Lower lobe of right lung (tissue), 2 donors: Measurements from ENCODE around the gene HS3ST3A1. TPM values are rescaled to one million over a fixed set of nuclear protein-coding genes. Genes with fewer than 3 reads are reported as not detected.

Source experiments
- ATAC-seq, 2 donors: fragments of 200-7000 bp; cut with Tn5 transposase; one replicate each; pipeline ENCODE4 v1.9.1; 2020 to 2022; ENCODE audit warnings: mild to moderate bottlenecking in 2 of 2, moderate library complexity in 2 of 2
- DNase-seq: peaks from one replicate; pipeline ENCODE4 v3.0.0-alpha.2; 2020
- H3K27ac ChIP-seq: fragments of 200-600 bp; one replicate; pipeline ENCODE4 v1.8.0; 2022
- H3K27me3 ChIP-seq: fragments of 200-600 bp; one replicate; pipeline ENCODE4 v1.8.0; 2022; ENCODE audit warnings: low read depth
- H3K36me3 ChIP-seq: fragments of 200-600 bp; one replicate; pipeline ENCODE4 v1.8.0; 2022; ENCODE audit warnings: mild to moderate bottlenecking
- H3K4me1 ChIP-seq: fragments of 200-600 bp; one replicate; pipeline ENCODE4 v1.8.0; 2022
- H3K4me3 ChIP-seq: fragments of 200-600 bp; one replicate; pipeline ENCODE4 v1.8.0; 2022; ENCODE audit warnings: mild to moderate bottlenecking
- H3K9me3 ChIP-seq: fragments of 200-600 bp; one replicate; pipeline ENCODE4 v1.8.0; 2022
- intact Hi-C: fragments of 100-400 bp; cut with DNase I; formaldehyde crosslinking; loops from one replicate; pipeline ENCODE4 v1.11.0; 2022
- long read RNA-seq: library from polyadenylated mRNA; unstranded; transcript quantifications from one replicate; pipeline ENCODE4 v2.0.0, GENCODE V29; 2021
- total RNA-seq: library from RNA; stranded (reverse); fragmentation: NEBNext Ultra II Directional; extraction: Animal tissue kit (Norgen Biotek cat#: 25700); gene quantifications from one replicate; pipeline ENCODE4 v1.2.1, GENCODE V29; 2021
- TF ChIP-seq, protein P1 (sequence below): fragments of 200-600 bp; IDR thresholded peaks from one replicate; pipeline ENCODE4 v1.8.0; 2022; ENCODE audit warnings: antibody characterized with exemption, mild to moderate bottlenecking
- donor health status: DM: no; HTN: yes; CAD: no; lungs with severe emphysema.

Gene HS3ST3A1
- 0.53 TPM for total RNA-seq
- long read RNA-seq, transcript HS3ST3A1-201 (2 exons, 2,527 nt): major isoform, 6 of 9 reads
- long read RNA-seq, partial matches to known transcripts: 0 of 9 reads
- long read RNA-seq, other reads (novel, unspliced or antisense): 3 of 9 reads

DNA sequence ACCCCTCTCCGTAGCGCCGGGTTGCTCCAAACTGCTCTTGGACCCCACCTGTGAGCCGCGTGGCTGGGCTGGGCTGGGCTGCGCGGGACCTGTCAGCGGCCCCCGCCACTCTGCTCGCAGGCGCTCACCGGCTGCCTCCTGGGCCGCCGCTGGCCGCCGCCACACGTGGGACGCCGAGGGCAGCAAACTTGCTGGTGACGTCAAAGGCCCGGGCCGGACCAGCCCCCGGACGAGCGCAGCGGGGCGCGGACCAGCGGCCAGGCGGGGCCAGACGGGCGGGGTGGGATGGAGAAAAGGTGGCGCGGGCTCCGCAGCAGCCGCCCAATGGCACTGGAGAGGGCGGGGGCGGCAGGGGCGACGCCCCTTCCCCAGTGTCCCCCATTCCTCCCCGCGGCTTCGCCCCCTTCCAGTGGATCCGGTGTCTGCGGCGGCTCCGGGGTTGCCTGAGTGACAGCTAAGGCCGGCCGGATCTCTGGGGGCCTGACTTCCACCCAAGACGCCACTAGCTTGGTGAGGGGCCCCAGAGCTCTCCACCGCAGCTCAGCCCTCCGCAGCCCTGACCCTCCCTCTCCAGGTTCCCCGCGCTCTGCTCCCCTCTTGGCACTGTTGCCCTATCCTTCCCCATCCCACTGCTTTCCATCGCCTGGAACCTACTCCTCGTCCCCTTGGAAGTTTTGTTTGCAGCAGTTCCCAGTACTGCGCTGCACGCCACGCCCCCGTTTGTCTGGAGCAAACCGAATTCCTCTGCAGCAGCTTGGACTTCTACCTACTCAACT is at the start of gene HS3ST3A1:
Gene HS3ST3A1, minus strand, starts transcription at position 154 of the 776 bp plus-strand sequence. CDS start 800 bp downstream, outside the sequence.
- TF ChIP-seq, protein P1, sequence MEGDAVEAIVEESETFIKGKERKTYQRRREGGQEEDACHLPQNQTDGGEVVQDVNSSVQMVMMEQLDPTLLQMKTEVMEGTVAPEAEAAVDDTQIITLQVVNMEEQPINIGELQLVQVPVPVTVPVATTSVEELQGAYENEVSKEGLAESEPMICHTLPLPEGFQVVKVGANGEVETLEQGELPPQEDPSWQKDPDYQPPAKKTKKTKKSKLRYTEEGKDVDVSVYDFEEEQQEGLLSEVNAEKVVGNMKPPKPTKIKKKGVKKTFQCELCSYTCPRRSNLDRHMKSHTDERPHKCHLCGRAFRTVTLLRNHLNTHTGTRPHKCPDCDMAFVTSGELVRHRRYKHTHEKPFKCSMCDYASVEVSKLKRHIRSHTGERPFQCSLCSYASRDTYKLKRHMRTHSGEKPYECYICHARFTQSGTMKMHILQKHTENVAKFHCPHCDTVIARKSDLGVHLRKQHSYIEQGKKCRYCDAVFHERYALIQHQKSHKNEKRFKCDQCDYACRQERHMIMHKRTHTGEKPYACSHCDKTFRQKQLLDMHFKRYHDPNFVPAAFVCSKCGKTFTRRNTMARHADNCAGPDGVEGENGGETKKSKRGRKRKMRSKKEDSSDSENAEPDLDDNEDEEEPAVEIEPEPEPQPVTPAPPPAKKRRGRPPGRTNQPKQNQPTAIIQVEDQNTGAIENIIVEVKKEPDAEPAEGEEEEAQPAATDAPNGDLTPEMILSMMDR: no peak
- Histone ChIP-seq H3K9me3 (no peaks in the 10 kb centered on the region), H3K27ac (peak within 1 kb of the TSS; percentile 4), H3K4me3 (peak within 1 kb of the TSS; percentile 49), H3K27me3 (peaks cover 47% of the 10 kb centered on the region), H3K4me1 (peaks cover 24% of the 10 kb centered on the region), H3K36me3 (no peaks in the 10 kb centered on the region)
- intact Hi-C loops: no loop called here
- peak; percentile 78 for ATAC-seq
- DNase-seq: peak; percentile 50

DNA sequence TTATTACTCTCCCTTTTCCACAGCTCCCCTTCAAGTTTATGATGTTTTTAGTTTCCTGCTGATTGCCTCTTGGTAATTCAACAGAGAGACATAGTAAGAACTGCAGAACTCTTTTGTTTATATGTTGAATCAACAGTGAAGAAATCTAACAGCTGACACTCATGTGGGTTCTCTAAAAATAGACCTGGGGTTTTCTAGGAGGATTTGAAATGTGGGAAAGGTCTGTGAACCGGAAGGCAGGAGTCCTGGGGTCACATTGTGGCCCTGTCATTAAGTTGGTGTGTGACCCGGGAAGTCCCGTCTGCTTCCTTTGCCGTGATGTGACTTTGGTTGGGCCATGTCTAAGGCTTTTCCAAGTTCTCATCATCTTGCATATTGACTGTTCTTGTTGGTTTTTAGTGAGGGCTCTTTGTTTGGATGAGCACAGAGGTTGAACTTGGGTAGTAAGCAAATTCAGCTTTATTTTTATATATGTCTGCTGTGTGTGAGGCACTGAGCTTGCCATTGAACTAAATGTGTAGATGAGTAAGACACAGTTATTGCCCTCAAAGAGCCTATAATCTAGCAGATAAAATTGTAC is 48.5 kb upstream of the HS3ST3A1 start:
- TF ChIP-seq, protein P1: no peak
- DNase-seq (no peak), ATAC-seq (no peak)
- Histone ChIP-seq H3K27me3 (no peaks in the 10 kb centered on the region), H3K27ac (no peak overlapping the region), H3K4me1 (no peaks in the 10 kb centered on the region), H3K4me3 (no peak overlapping the region), H3K36me3 (no peaks in the 10 kb centered on the region), H3K9me3 (no peaks in the 10 kb centered on the region)
- intact Hi-C loops: no loop called here

DNA sequence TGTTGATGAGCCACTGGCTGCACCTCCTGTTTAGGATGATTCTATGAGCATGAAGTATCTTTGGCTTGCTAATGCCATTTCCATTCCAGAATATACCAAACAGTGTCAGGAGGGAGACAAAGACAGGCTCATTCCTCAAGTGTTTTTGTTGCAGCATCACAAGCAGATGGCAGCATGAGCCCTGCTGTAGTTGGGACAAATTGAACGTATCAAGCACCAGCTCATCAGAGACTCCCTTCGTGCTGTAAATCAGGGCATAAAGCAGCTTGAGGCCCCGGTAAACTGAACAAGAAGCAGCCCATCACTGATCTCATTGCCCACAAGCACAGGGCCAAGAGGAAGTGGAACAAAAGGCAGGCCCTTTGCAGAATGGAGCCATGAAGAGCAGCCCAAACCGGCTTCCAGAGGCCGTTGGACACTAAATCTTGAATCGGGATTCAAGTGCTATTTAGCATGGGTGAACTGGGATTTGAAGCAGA is 45.9 kb upstream of the HS3ST3A1 start:
- Histone ChIP-seq H3K27ac (no peak overlapping the region), H3K4me1 (no peaks in the 10 kb centered on the region), H3K27me3 (no peaks in the 10 kb centered on the region), H3K4me3 (no peak overlapping the region), H3K9me3 (no peaks in the 10 kb centered on the region), H3K36me3 (no peaks in the 10 kb centered on the region)
- peak; percentile 21 to 75 for ATAC-seq
- intact Hi-C loops: no loop called here
- TF ChIP-seq, protein P1: no peak
- no peak for DNase-seq

DNA sequence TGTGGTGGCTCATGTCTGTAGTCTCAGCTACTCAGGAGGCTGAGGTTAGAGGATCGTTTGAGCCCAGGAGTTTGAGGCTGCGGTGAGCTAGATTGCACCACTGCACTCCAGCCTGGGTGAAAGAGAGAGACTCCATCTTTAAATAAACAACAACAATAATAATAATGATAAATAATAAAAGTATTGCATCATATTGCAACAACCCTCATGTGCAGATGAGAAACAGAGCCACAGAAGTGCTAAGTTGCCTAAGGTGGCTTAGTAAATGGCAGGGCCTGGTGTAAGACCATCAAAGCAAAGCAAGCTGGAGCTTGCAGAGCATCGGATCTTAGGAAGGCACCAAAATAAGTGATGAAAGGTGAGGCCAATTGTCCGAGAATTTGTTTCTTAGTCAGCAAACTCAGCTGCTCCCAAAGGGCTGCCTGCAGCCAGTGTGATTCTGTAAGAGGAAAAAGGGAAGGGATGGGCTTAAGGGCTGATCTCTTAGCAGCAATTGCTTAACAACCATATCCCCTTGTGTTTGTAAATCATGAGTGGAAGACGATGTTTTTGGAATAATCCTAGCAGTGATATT is 45.3 kb upstream of the HS3ST3A1 start:
- no peak overlapping the region for H3K4me3 ChIP-seq
- H3K4me1 ChIP-seq: no peaks in the 10 kb centered on the region
- ATAC-seq: peak in 1 of 2 donors; percentile 21
- H3K27me3 ChIP-seq: no peaks in the 10 kb centered on the region
- no peak overlapping the region for H3K27ac ChIP-seq
- no peaks in the 10 kb centered on the region for H3K9me3 ChIP-seq
- intact Hi-C loops: no loop called here
- H3K36me3 ChIP-seq: no peaks in the 10 kb centered on the region
- DNase-seq: no peak
- TF ChIP-seq, protein P1: no peak

DNA sequence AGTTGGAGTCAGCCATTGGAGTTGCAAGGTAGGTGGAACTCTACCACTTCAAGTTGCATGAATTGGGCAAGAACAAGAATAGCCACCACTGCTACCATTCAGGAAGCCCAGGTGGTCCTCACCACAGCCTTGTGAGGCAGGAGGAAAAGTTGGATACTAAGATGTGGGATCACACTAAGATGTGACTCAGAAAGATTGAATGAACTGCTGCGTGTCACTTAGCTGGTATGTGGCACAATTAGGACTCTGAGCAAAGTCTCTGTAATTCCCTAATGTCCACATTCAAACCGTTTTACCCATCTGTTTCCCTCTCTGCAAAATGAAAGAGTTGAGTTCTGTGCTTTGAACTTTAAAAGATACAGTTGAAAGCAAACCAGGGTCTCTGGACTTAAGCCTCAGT is 44.7 kb upstream of the HS3ST3A1 start:
- TF ChIP-seq, protein P1: no peak
- no peak for ATAC-seq

More for the DNA sequence above, 44.7 kb upstream of the HS3ST3A1 start:
- no peaks in the 10 kb centered on the region for H3K9me3 ChIP-seq
- H3K4me3 ChIP-seq: no peak overlapping the region
- intact Hi-C loops: no loop called here
- H3K36me3 ChIP-seq: no peaks in the 10 kb centered on the region
- no peak for DNase-seq
- no peaks in the 10 kb centered on the region for H3K27me3 ChIP-seq
- no peak overlapping the region for H3K27ac ChIP-seq
- H3K4me1 ChIP-seq: no peaks in the 10 kb centered on the region
